HepG2 (cell line): ENCODE data around the gene SRSF3. TPM values are rescaled to one million over a fixed set of nuclear protein-coding genes. Genes with fewer than 3 reads are reported as not detected.

Experiments used
- ATAC-seq: fragments of 200-7000 bp; cut with Tn5 transposase; 3 replicates; pipeline ENCODE4 v1.9.1; 2020; ENCODE audit warnings: mild to moderate bottlenecking, moderate library complexity
- BruUV-seq: library from RNA; stranded (reverse); fragments of 400-500 nt; replicated peaks from 2 replicates; lab custom pipeline; 2021; lab: Mats Ljungman, UMichigan
- CTCF ChIA-PET: fragments of 300-600 bp; formaldehyde crosslinking; extraction: SDS; loops from one replicate; lab custom pipeline; 2021; ENCODE audit warnings: low total read pairs, inconsistent platforms, low intra/inter-chr PET ratio; lab: Yijun Ruan, JAX
- POLR2A ChIA-PET: fragments of 350-600 bp; sonication (Branson Sonifier 250); formaldehyde crosslinking; loops from one replicate; lab custom pipeline; 2020; ENCODE audit warnings: antibody characterized with exemption, inconsistent platforms; lab: Yijun Ruan, JAX
- DNase-seq: peaks from one replicate; pipeline ENCODE4 v3.0.0-alpha.2; 2015; ENCODE audit warnings: low spot score
- FAIRE-seq: peaks from 3 replicates; lab custom pipeline; 2011; peaks lifted over from hg19 to GRCh38; lab: Jason Lieb, UNC
- H2AFZ ChIP-seq: one replicate; pipeline ENCODE4 v1.6.1; 2011; ENCODE audit warnings: low read length, inconsistent platforms
- H3K27ac ChIP-seq: fragments of 300-600 bp; 3 replicates; pipeline ENCODE4 v1.8.0; 2011; ENCODE audit warnings: mixed run types, mild to moderate bottlenecking, mixed read lengths, low read length, inconsistent platforms; ENCODE audit not compliant: insufficient read depth; ENCODE audit errors: extremely low read length
- H3K27me3 ChIP-seq, 2 experiments: fragments of 200-600 bp in 1 of 2; 2 replicates in 1 of 2; 3 replicates in 1 of 2; pipeline versions ENCODE4 v1.6.0 to v1.8.0; 2011; ENCODE audit warnings: low read length in 2 of 2, mild to moderate bottlenecking in 2 of 2, moderate library complexity in 2 of 2, inconsistent platforms in 1 of 2; ENCODE audit not compliant: insufficient read depth in 2 of 2, control insufficient read depth in 1 of 2
- H3K36me3 ChIP-seq, 2 experiments: fragments of 200-600 bp in 1 of 2; replicated peaks in 1 of 2; 2 replicates in 1 of 2; 3 replicates in 1 of 2; pipeline versions ENCODE4 v1.5.1 to v1.8.0; 2011; ENCODE audit warnings: low read length in 2 of 2, inconsistent platforms in 1 of 2; ENCODE audit not compliant: insufficient read depth in 2 of 2, control insufficient read depth in 1 of 2
- H3K4me1 ChIP-seq: 2 replicates; pipeline ENCODE4 v1.5.1; 2012; ENCODE audit warnings: low read length, inconsistent platforms; ENCODE audit not compliant: insufficient read depth
- H3K4me2 ChIP-seq: 2 replicates; pipeline ENCODE4 v1.6.0; 2011; ENCODE audit warnings: low read depth, low read length, inconsistent platforms
- H3K4me3 ChIP-seq, 3 experiments: fragments of 200-600 bp in 1 of 3; sonication (generic), shearing (Covaris generic) in 1 of 3; replicated peaks in 1 of 3; 2 replicates each; pipeline ENCODE4 v1.5.1; 2011 to 2016; ENCODE audit warnings: low read length in 3 of 3, inconsistent platforms in 2 of 3, low read depth in 2 of 3, mild to moderate bottlenecking in 2 of 3, control low read depth in 1 of 3, mixed read lengths in 1 of 3; ENCODE audit not compliant: insufficient read depth in 1 of 3
- H3K79me2 ChIP-seq: one replicate; pipeline ENCODE4 v1.6.1; 2011; ENCODE audit warnings: low read length, inconsistent platforms; ENCODE audit not compliant: insufficient read depth
- H3K9ac ChIP-seq: 2 replicates; pipeline ENCODE4 v1.6.0; 2011; ENCODE audit warnings: mild to moderate bottlenecking, low read depth, low read length, inconsistent platforms; ENCODE audit not compliant: insufficient read depth
- H3K9me3 ChIP-seq: 2 replicates; pipeline ENCODE4 v1.5.1; 2012; ENCODE audit warnings: mild to moderate bottlenecking, low read length
- H4K20me1 ChIP-seq: 2 replicates; pipeline ENCODE4 v1.6.0; 2011; ENCODE audit warnings: inconsistent platforms, mild to moderate bottlenecking, low read length, moderate library complexity; ENCODE audit not compliant: insufficient read depth
- CCDC6 ChIP-seq: sonication (generic); formaldehyde crosslinking; IDR thresholded peaks from 2 replicates; pipeline ENCODE4 v1.8.1; 2022; ENCODE audit warnings: mild to moderate bottlenecking, missing genetic modification reagents, moderate library complexity
- KDM4B ChIP-seq: sonication (generic); formaldehyde crosslinking; IDR thresholded peaks from 2 replicates; pipeline ENCODE4 v1.4.0; 2020; ENCODE audit warnings: missing genetic modification reagents
- KLF6 ChIP-seq: IDR thresholded peaks from 2 replicates; pipeline ENCODE4 v1.8.0; 2016; ENCODE audit warnings: missing biosample characterization, missing genetic modification reagents
- PCBP1 ChIP-seq: fragments of 200-400 bp; formaldehyde crosslinking; IDR thresholded peaks from 2 replicates; pipeline ENCODE4 v1.6.1; 2017; ENCODE audit warnings: mild to moderate bottlenecking, low read depth, low read length, borderline replicate concordance
- THYN1 ChIP-seq: sonication (generic); formaldehyde crosslinking; IDR thresholded peaks from 2 replicates; pipeline ENCODE4 v1.8.1; 2023; ENCODE audit warnings: low read depth, mild to moderate bottlenecking, moderate library complexity, missing genetic modification reagents, borderline replicate concordance
- ZBTB7B ChIP-seq: sonication (generic); formaldehyde crosslinking; IDR thresholded peaks from 2 replicates; pipeline ENCODE4 v1.4.0; 2020; ENCODE audit warnings: missing genetic modification reagents
- ZNF879 ChIP-seq: sonication (generic); formaldehyde crosslinking; IDR thresholded peaks from 2 replicates; pipeline ENCODE4 v1.8.1; 2023; ENCODE audit warnings: missing genetic modification reagents
- WGBS: methylation state at CpG from one replicate; pipeline ENCODE4 v1.1.6; 2017; ENCODE audit warnings: low lambda C conversion rate; 5-methylcytosine and 5-hydroxymethylcytosine counted together
- in situ Hi-C: cut with HindIII; loops from 2 replicates; pipeline ENCODE4 v1.10.0; 2017; ENCODE audit warnings: low pct_unique_long_range_greater_than_20kb; ENCODE audit not compliant: extremely low pct_ligation_motif_present
- intact Hi-C: fragments of 100-400 bp; cut with micrococcal nuclease; formaldehyde crosslinking; loops from one replicate; pipeline ENCODE4 v1.10.0; 2022; ENCODE audit not compliant: unreplicated experiment
- polyA plus RNA-seq, 8 experiments: library from polyadenylated mRNA; depleted of rRNA in 3 of 8; stranded (reverse) in 7 of 8; unstranded in 1 of 8; fragments of >200 nt; fragmentation: Illumina TruSeq in 4 of 8; extraction: Trizol in 4 of 8; gene quantifications; 2 replicates each; pipeline versions ENCODE4 v1.2.1 to v1.2.3, GENCODE V29; 2011 to 2016; ENCODE audit warnings: low read depth in 4 of 8, missing spikeins in 1 of 8, mixed read lengths in 1 of 8; ENCODE audit not compliant: insufficient read depth in 1 of 8
- total RNA-seq, 5 experiments: library from RNA; depleted of rRNA; stranded (reverse); fragments of >200 nt; fragmentation: Illumina TruSeq; extraction: Trizol; gene quantifications; 2 replicates each; pipeline ENCODE4 v1.2.3, GENCODE V29; 2016; ENCODE audit warnings: low read depth in 1 of 5
- TF ChIP-seq, protein P1 (sequence below): IDR thresholded peaks from 2 replicates; pipeline ENCODE4 v1.6.1; 2012; ENCODE audit warnings: inconsistent platforms

Gene SRSF3
- total and polyA plus RNA-seq, 2 of the 13 experiments (the other 11 are each of a cell fraction or from before 2014, with no cell fraction given), result 206 to 684 TPM

DNA sequence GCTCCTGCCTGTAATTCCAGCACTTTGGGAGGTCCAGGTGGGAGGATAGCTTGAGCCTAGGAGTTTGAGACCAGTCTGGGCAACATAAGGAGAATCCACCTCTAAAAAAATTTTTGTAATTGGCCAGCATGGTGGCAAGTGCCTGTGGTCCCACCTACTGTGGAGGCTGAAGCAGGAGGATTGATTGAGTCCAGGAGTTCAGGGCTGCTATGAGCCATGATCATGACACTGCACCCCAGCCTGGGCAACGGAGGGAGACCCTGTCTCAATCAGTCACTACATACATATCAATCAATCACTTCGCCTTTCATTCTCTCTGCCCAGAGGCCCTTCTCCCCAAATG is 45.8 kb upstream of the SRSF3 start (continued):
- TF ChIP-seq PCBP1 (no peak), KDM4B (CRISPR knock-in tag) (no peak)
- TF ChIP-seq, protein P1, sequence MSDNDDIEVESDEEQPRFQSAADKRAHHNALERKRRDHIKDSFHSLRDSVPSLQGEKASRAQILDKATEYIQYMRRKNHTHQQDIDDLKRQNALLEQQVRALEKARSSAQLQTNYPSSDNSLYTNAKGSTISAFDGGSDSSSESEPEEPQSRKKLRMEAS, result 0 out of 2 replicates have a peak, but pooled peaks have one; percentile 45
- TF ChIP-seq, all 625 proteins: peak for 5

DNA sequence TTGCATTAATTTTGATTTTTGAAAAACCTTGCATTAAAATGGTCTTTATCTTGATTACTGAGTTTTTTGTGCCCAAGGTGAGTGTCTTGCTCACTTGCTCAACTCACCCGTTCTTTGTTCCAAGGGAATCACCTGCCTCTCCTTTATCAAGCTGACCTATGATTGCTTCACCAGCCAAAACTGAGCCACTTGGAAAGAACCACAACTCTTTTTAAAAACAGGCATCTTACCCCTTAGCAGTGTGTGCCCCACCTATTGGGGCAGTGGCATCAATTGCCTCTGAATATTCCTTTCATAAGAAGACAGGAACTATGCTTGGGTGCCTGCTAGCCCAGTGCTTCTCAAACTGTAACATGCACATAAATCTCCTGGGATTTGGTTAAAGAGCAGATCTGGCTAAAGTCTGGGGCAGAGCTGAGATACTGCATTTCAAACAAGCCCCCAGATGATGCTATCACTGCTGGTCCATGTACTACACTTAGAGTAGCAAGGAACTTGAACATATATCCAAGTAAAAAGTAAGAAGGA is 43.6 kb upstream of the SRSF3 start:
- Histone ChIP-seq H3K79me2 (peaks cover 16% of the 10 kb centered on the region), H2AFZ (no peak overlapping the region), H3K9ac (no peak overlapping the region), H3K27me3 (peaks cover 0 to 1% of the 10 kb centered on the region in 2 experiments; a peak in 3 of 5 replicates), H3K9me3 (no peaks in the 10 kb centered on the region), H3K4me1 (peaks cover 22% of the 10 kb centered on the region), H3K36me3 (no peaks in the 10 kb centered on the region), H4K20me1 (no peaks in the 10 kb centered on the region), H3K27ac (no peak overlapping the region), H3K4me2 (no peak overlapping the region), H3K4me3 (no peak overlapping the region)
- DNase-seq, result no peak
- intact Hi-C loops, result no loop called here
- CTCF ChIA-PET, result no interaction called here
- POLR2A ChIA-PET, result no interaction called here
- 14% methylated on average over 1 of the region's 1 CpG for WGBS
- no TSS peak for BruUV-seq
- in situ Hi-C loops, result no loop called here
- 0 out of 2 replicates have a peak, but pooled peaks have one; percentile 25 for TF ChIP-seq ZNF879 (CRISPR knock-in tag)
- TF ChIP-seq ZBTB7B (CRISPR knock-in tag), result no peak
- TF ChIP-seq KLF6 (CRISPR knock-in tag), result no peak
- TF ChIP-seq CCDC6 (CRISPR knock-in tag), result no peak
- TF ChIP-seq THYN1, result no peak
- ATAC-seq, result no peak
- FAIRE-seq, result no peak
